Neutrophil (primary cell): ENCODE measurements around the gene GMDS.

ENCODE experiments used
- H3K27ac ChIP-seq: fragments of 200-600 bp; sonication (generic); 2 replicates; pipeline ENCODE4 v1.5.1; 2016; ENCODE audit warnings: mild to moderate bottlenecking, moderate library complexity
- H3K27me3 ChIP-seq: fragments of 200-600 bp; sonication (generic); 2 replicates; pipeline ENCODE4 v1.6.0; 2016; ENCODE audit warnings: mild to moderate bottlenecking
- H3K36me3 ChIP-seq: fragments of 200-600 bp; sonication (generic); 2 replicates; pipeline ENCODE4 v1.5.1; 2017
- H3K4me1 ChIP-seq, 2 experiments: fragments of 200-600 bp in 1 of 2; sonication (generic) in 1 of 2; 1 replicate in 1 of 2; 2 replicates in 1 of 2; pipeline versions ENCODE4 v1.5.1 to v1.6.1; 2013 to 2016; ENCODE audit warnings: low read depth in 1 of 2, low read length in 1 of 2, mild to moderate bottlenecking in 1 of 2, moderate library complexity in 1 of 2; ENCODE audit not compliant: control insufficient read depth in 1 of 2, insufficient read depth in 1 of 2
- H3K4me3 ChIP-seq, 2 experiments: fragments of 200-600 bp in 1 of 2; sonication (generic) in 1 of 2; 1 replicate in 1 of 2; 2 replicates in 1 of 2; pipeline ENCODE4 v1.5.1; 2013 to 2016; ENCODE audit warnings: low read depth in 1 of 2, low read length in 1 of 2, mild to moderate bottlenecking in 1 of 2, moderate library complexity in 1 of 2
- H3K9me3 ChIP-seq: fragments of 200-600 bp; sonication (generic); 2 replicates; pipeline ENCODE4 v1.5.1; 2016
- TF ChIP-seq, protein P1 (sequence below): fragments of 200-600 bp; sonication (generic); IDR thresholded peaks from 2 replicates; pipeline ENCODE4 v1.5.1; 2016; ENCODE audit warnings: antibody characterized with exemption

The GMDS gene

GRCh38 chr6:1724124-1724523, 521.3 kb downstream of the GMDS start:
- H3K27ac ChIP-seq = peak overlapping the region; percentile 78
- peak overlapping the region in 1 of 2 experiments; percentile 35 for H3K4me3 ChIP-seq
- H3K27me3 ChIP-seq = no peaks in the 10 kb centered on the region
- H3K4me1 ChIP-seq = peaks cover 25 to 26% of the 10 kb centered on the region in 2 experiments
- H3K36me3 ChIP-seq = no peaks in the 10 kb centered on the region
- no peaks in the 10 kb centered on the region for H3K9me3 ChIP-seq
- TF ChIP-seq, protein P1, sequence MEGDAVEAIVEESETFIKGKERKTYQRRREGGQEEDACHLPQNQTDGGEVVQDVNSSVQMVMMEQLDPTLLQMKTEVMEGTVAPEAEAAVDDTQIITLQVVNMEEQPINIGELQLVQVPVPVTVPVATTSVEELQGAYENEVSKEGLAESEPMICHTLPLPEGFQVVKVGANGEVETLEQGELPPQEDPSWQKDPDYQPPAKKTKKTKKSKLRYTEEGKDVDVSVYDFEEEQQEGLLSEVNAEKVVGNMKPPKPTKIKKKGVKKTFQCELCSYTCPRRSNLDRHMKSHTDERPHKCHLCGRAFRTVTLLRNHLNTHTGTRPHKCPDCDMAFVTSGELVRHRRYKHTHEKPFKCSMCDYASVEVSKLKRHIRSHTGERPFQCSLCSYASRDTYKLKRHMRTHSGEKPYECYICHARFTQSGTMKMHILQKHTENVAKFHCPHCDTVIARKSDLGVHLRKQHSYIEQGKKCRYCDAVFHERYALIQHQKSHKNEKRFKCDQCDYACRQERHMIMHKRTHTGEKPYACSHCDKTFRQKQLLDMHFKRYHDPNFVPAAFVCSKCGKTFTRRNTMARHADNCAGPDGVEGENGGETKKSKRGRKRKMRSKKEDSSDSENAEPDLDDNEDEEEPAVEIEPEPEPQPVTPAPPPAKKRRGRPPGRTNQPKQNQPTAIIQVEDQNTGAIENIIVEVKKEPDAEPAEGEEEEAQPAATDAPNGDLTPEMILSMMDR = no peak

GRCh38 chr6:1722801-1723200, 522.6 kb downstream of the GMDS start:
- H3K4me3 ChIP-seq = no peak overlapping the region
- H3K27me3 ChIP-seq = no peaks in the 10 kb centered on the region
- peaks cover 25 to 26% of the 10 kb centered on the region in 2 experiments for H3K4me1 ChIP-seq
- TF ChIP-seq, protein P1 = no peak
- H3K36me3 ChIP-seq = no peaks in the 10 kb centered on the region
- H3K9me3 ChIP-seq = no peaks in the 10 kb centered on the region
- H3K27ac ChIP-seq = no peak overlapping the region

GRCh38 chr6:1720620-1721322, 524.6 kb downstream of the GMDS start:
- H3K27me3 ChIP-seq = no peaks in the 10 kb centered on the region
- no peaks in the 10 kb centered on the region for H3K36me3 ChIP-seq
- peaks cover 18 to 19% of the 10 kb centered on the region in 2 experiments for H3K4me1 ChIP-seq
- TF ChIP-seq, protein P1 = no peak
- no peak overlapping the region for H3K27ac ChIP-seq
- H3K4me3 ChIP-seq = no peak overlapping the region
- H3K9me3 ChIP-seq = no peaks in the 10 kb centered on the region

GRCh38 chr6:1719922-1720321, 525.5 kb downstream of the GMDS start:
- Histone ChIP-seq H3K9me3 (no peaks in the 10 kb centered on the region), H3K4me1 (peaks cover 10% of the 10 kb centered on the region in 2 experiments), H3K4me3 (no peak overlapping the region), H3K27me3 (no peaks in the 10 kb centered on the region), H3K27ac (no peak overlapping the region), H3K36me3 (no peaks in the 10 kb centered on the region)
- TF ChIP-seq, protein P1 = no peak

DNA sequence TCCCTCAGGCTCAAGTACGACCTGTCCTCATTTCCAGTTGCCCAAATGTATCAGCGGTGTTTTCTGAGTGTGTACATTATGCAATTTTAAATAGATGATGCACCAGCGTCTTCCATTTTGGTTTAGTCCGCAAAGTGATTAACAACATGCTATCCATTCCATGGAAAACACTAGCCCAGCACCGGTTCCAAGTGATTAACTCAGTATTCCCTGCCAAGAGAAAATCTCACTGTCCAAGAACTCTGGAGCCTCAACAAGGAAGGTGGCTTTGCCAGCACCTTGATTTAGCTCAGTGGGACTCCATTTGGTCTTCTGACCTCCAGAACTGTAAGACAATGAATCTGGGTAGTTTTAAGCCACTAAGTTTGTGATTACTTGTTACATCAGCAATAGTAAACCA, 528.5 kb downstream of the GMDS start:
- no peaks in the 10 kb centered on the region for H3K9me3 ChIP-seq
- no peaks in the 10 kb centered on the region for H3K4me1 ChIP-seq
- TF ChIP-seq, protein P1 = no peak

More for the DNA sequence above, 528.5 kb downstream of the GMDS start:
- no peak overlapping the region for H3K27ac ChIP-seq
- no peaks in the 10 kb centered on the region for H3K27me3 ChIP-seq
- no peaks in the 10 kb centered on the region for H3K36me3 ChIP-seq
- H3K4me3 ChIP-seq = no peak overlapping the region
